Measurements from ENCODE around the gene TRIO.
A peak's percentile ranks its signal among the peaks of the same experiment; 100 is the strongest.
"Not testable (repeated sequence)": the region's sequence is repeated elsewhere in the genome, so short reads cannot be mapped to it uniquely, and the experiment has no call there.

TRIO gene

GRCh38 chr5:14415024-14415697 is 272.0 kb downstream of the TRIO start:
- DNase-seq (ENCODE audit: low read depth): no peak

GRCh38 chr5:14415698-14416074 is 272.5 kb downstream of the TRIO start:
- no peak for DNase-seq (ENCODE audit: low read depth)

- no peak for DNase-seq (ENCODE audit: low read depth)
These were observed 273.6 kb downstream of the TRIO start for GRCh38 chr5:14416621-14417275.

- peak; percentile 50 for DNase-seq (ENCODE audit: low read depth)
These were observed 274.2 kb downstream of the TRIO start for GRCh38 chr5:14417276-14417730.

GRCh38 chr5:14417792-14418765 is 274.9 kb downstream of the TRIO start:
- no peak for DNase-seq (ENCODE audit: low read depth)

- no peak for DNase-seq (ENCODE audit: low read depth)
These were observed 276.5 kb downstream of the TRIO start for GRCh38 chr5:14419686-14420085.

- DNase-seq (ENCODE audit: low read depth): no peak
These were observed 277.1 kb downstream of the TRIO start for GRCh38 chr5:14420101-14420811.

GRCh38 chr5:14421851-14422250 is 278.7 kb downstream of the TRIO start:
- DNase-seq (ENCODE audit: low read depth): no peak

GRCh38 chr5:14424011-14424685 is 281.0 kb downstream of the TRIO start:
- no peak for DNase-seq (ENCODE audit: low read depth)

GRCh38 chr5:14425559-14425958 is 282.4 kb downstream of the TRIO start:
- no peak for DNase-seq (ENCODE audit: low read depth)

- DNase-seq (ENCODE audit: low read depth): no peak
These were observed 283.4 kb downstream of the TRIO start for GRCh38 chr5:14426521-14426920.

- DNase-seq (ENCODE audit: low read depth): no peak
These were observed 285.4 kb downstream of the TRIO start for GRCh38 chr5:14428302-14429081.

- DNase-seq (ENCODE audit: low read depth): no peak
These were observed 286.2 kb downstream of the TRIO start for GRCh38 chr5:14429101-14430050.

- no peak for DNase-seq (ENCODE audit: low read depth)
These were observed 288.4 kb downstream of the TRIO start for GRCh38 chr5:14431534-14431933.

- DNase-seq (ENCODE audit: low read depth): no peak
These were observed 289.9 kb downstream of the TRIO start for GRCh38 chr5:14432931-14433589.

GRCh38 chr5:14435481-14435880 is 292.3 kb downstream of the TRIO start:
- DNase-seq (ENCODE audit: low read depth): no peak

- DNase-seq (ENCODE audit: low read depth): not testable (repeated sequence)
These were observed 293.0 kb downstream of the TRIO start for GRCh38 chr5:14436122-14436521.

GRCh38 chr5:14436801-14437542 is 293.8 kb downstream of the TRIO start:
- no peak for DNase-seq (ENCODE audit: low read depth)
